Suprapubic skin (tissue), 4 donors: Measurements from ENCODE around the gene KARS1. TPM values are rescaled to one million over a fixed set of nuclear protein-coding genes. Genes with fewer than 3 reads are reported as not detected.

Source experiments
- DNase-seq, 2 donors: peaks; one replicate each; pipeline ENCODE4 v3.0.0-alpha.2; 2019; ENCODE audit warnings: low spot score in 2 of 2
- H3K27ac ChIP-seq: fragments of 200-600 bp; sonication (generic); one replicate; pipeline ENCODE4 v1.5.1; 2019
- H3K27me3 ChIP-seq: fragments of 200-600 bp; sonication (generic); one replicate; pipeline ENCODE4 v1.5.1; 2019
- H3K36me3 ChIP-seq: fragments of 200-600 bp; sonication (generic); one replicate; pipeline ENCODE4 v1.5.1; 2019
- H3K4me1 ChIP-seq: fragments of 200-600 bp; sonication (generic); one replicate; pipeline ENCODE4 v1.5.1; 2019
- H3K4me3 ChIP-seq: fragments of 200-600 bp; sonication (generic); one replicate; pipeline ENCODE4 v1.5.1; 2019; ENCODE audit warnings: mild to moderate bottlenecking
- H3K9me3 ChIP-seq: fragments of 200-600 bp; sonication (generic); one replicate; pipeline ENCODE4 v1.5.1; 2019
- CTCF ChIP-seq, 2 donors: fragments of 200-600 bp in 1 of 2; fragments of 450-650 bp in 1 of 2; sonication (generic) in 1 of 2; IDR thresholded peaks; one replicate each; pipeline ENCODE4 v1.5.1; 2016 to 2019; ENCODE audit warnings: antibody characterized with exemption in 2 of 2, mild to moderate bottlenecking in 1 of 2, moderate library complexity in 1 of 2
- EP300 ChIP-seq: sonication (generic); formaldehyde crosslinking; IDR thresholded peaks from one replicate; pipeline ENCODE4 v1.6.1; 2017; ENCODE audit warnings: antibody characterized with exemption
- POLR2A ChIP-seq, 2 donors: fragments of 450-650 bp; IDR thresholded peaks; one replicate each; pipeline ENCODE4 v1.6.1; 2017; ENCODE audit warnings: antibody characterized with exemption in 2 of 2, mild to moderate bottlenecking in 2 of 2, moderate library complexity in 2 of 2
- POLR2AphosphoS5 ChIP-seq, 3 donors: sonication (generic); formaldehyde crosslinking; IDR thresholded peaks; one replicate each; pipeline ENCODE4 v1.6.1; 2017; ENCODE audit warnings: antibody characterized with exemption in 3 of 3
- WGBS: methylation state at CpG from one replicate; pipeline ENCODE4 v1.1.5; 2018; 5-methylcytosine and 5-hydroxymethylcytosine counted together
- total RNA-seq, 4 donors: library from RNA; depleted of rRNA; stranded (reverse); fragments of >200 nt; gene quantifications; one replicate each; pipeline ENCODE4 v1.1.0, GENCODE V29; 2016

Gene KARS1
- total RNA-seq, 4 donors from 2014 or later, result 85.9 to 128 (median 106) TPM

GRCh38 chr16:75635036-75635435 lies 12.4 kb downstream of the KARS1 start:
- Histone ChIP-seq H3K27me3 (no peaks in the 10 kb centered on the region), H3K4me3 (no peak overlapping the region), H3K4me1 (no peaks in the 10 kb centered on the region), H3K9me3 (no peaks in the 10 kb centered on the region), H3K36me3 (peaks cover 99% of the 10 kb centered on the region), H3K27ac (no peak overlapping the region)
- no peak for DNase-seq
- WGBS, result 74% methylated on average over 3 of the region's 3 CpGs
- TF ChIP-seq POLR2A (IDR thresholded peaks at IDR 0.05), result no peak
- no peak for TF ChIP-seq CTCF (IDR thresholded peaks at IDR 0.05)
- no peak for TF ChIP-seq EP300
- no peak for TF ChIP-seq POLR2AphosphoS5 (IDR thresholded peaks at IDR 0.05)

DNA sequence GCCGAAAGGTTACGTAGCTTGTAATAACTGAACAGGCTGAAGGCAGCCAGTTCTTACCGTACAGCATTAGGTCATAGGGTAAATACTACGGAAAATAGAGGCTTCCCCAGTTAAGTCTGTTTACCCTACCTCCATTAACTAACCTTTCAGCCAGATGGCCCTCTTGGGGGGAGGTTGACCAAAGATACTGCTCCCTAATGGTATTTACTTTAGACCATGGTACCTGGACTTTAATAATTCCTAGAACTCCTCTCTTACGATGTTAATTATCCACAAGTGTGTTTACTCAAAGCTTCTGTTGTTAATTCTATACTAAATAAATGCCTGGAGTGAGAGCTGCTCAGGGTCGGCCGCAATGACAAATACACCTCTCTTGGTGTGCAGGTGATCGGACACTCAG lies 14.6 kb downstream of the KARS1 start:
- TF ChIP-seq EP300, result no peak
- TF ChIP-seq POLR2AphosphoS5 (IDR thresholded peaks at IDR 0.05), result no peak
- TF ChIP-seq POLR2A (IDR thresholded peaks at IDR 0.05), result no peak
- no peak for TF ChIP-seq CTCF (IDR thresholded peaks at IDR 0.05)
- peaks cover 99% of the 10 kb centered on the region for H3K36me3 ChIP-seq
- no peak for DNase-seq
- H3K27me3 ChIP-seq, result no peaks in the 10 kb centered on the region
- no peak overlapping the region for H3K4me3 ChIP-seq
- no peak overlapping the region for H3K27ac ChIP-seq
- 95% methylated on average over 8 of the region's 8 CpGs for WGBS
- H3K4me1 ChIP-seq, result no peaks in the 10 kb centered on the region
- no peaks in the 10 kb centered on the region for H3K9me3 ChIP-seq

- H3K36me3 ChIP-seq, result peaks cover 94% of the 10 kb centered on the region
- no peaks in the 10 kb centered on the region for H3K27me3 ChIP-seq
- no peaks in the 10 kb centered on the region for H3K4me1 ChIP-seq
- WGBS, result 73% methylated on average over 3 of the region's 3 CpGs
- no peak for DNase-seq
- TF ChIP-seq CTCF (IDR thresholded peaks at IDR 0.05), result no peak
- TF ChIP-seq EP300, result no peak
- no peak for TF ChIP-seq POLR2A (IDR thresholded peaks at IDR 0.05)
- TF ChIP-seq POLR2AphosphoS5 (IDR thresholded peaks at IDR 0.05), result no peak
- H3K9me3 ChIP-seq, result no peaks in the 10 kb centered on the region
- no peak overlapping the region for H3K27ac ChIP-seq
- no peak overlapping the region for H3K4me3 ChIP-seq
Observed at GRCh38 chr16:75630052-75630451, 17.4 kb downstream of the KARS1 start.

DNA sequence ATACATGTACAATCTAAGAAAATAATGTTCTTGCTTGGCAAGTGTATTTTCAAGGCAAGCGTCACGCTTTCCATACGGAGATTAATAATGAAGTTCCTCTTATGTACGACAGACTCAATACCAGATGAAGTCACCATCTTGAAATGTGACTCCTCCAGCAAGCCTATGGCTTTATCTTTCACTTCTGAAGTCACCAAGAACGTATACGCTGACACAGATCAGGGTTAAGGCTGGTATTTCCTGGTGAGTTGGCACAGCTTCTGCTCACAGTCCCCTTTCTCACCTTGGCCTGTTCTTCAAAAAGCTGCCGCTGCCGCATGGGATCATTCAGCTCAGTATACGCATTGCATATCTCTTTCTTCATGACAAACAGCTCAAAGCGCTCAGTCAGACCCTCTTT lies 18.3 kb downstream of the KARS1 start:
- DNase-seq, result no peak
- Histone ChIP-seq H3K36me3 (peaks cover 85% of the 10 kb centered on the region), H3K27me3 (no peaks in the 10 kb centered on the region), H3K4me3 (no peak overlapping the region), H3K4me1 (no peaks in the 10 kb centered on the region), H3K27ac (no peak overlapping the region), H3K9me3 (no peaks in the 10 kb centered on the region)
- 96% methylated on average over 10 of the region's 10 CpGs for WGBS
- no peak for TF ChIP-seq POLR2AphosphoS5 (IDR thresholded peaks at IDR 0.05)

GRCh38 chr16:75628351-75628750 lies 19.1 kb downstream of the KARS1 start:
- TF ChIP-seq POLR2A (IDR thresholded peaks at IDR 0.05) (no peak), CTCF (IDR thresholded peaks at IDR 0.05) (no peak), POLR2AphosphoS5 (IDR thresholded peaks at IDR 0.05) (no peak), EP300 (no peak)
- Histone ChIP-seq H3K36me3 (peaks cover 77% of the 10 kb centered on the region), H3K27ac (no peak overlapping the region), H3K4me3 (no peak overlapping the region), H3K9me3 (no peaks in the 10 kb centered on the region), H3K27me3 (no peaks in the 10 kb centered on the region), H3K4me1 (peaks cover 3% of the 10 kb centered on the region)
- 66% methylated on average over 4 of the region's 4 CpGs for WGBS
- no peak for DNase-seq

DNA sequence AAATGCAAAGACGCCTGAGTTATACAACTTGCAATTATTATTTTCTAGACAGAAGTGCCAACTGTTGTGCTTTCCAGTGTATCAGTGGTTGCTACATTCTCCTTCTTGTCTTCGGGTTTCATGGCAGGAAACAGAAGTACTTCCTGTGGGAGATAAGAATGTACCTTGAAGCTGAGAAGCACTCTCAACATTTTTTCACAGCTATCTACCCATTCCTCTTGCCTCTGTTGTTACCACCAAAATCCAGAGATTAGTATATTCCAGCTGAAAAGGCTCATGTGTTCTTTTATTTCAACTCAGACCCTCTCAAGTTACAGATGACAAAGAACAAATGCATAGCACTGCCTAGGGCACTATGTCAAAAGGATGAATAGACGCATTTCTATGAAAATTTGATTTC lies 19.6 kb downstream of the KARS1 start:
- H3K4me3 ChIP-seq, result no peak overlapping the region
- H3K36me3 ChIP-seq, result peaks cover 72% of the 10 kb centered on the region
- WGBS, result 59% methylated on average over 3 of the region's 3 CpGs
- H3K27me3 ChIP-seq, result no peaks in the 10 kb centered on the region
- H3K27ac ChIP-seq, result no peak overlapping the region
- no peak for TF ChIP-seq CTCF (IDR thresholded peaks at IDR 0.05)
- TF ChIP-seq EP300, result no peak
- no peak for TF ChIP-seq POLR2A (IDR thresholded peaks at IDR 0.05)
- TF ChIP-seq POLR2AphosphoS5 (IDR thresholded peaks at IDR 0.05), result no peak
- no peaks in the 10 kb centered on the region for H3K9me3 ChIP-seq
- no peak for DNase-seq
- peaks cover 4% of the 10 kb centered on the region for H3K4me1 ChIP-seq
